ENCODE measurements around the gene TPP1. TPM values are rescaled to one million over a fixed set of nuclear protein-coding genes. Genes with fewer than 3 reads are reported as not detected.
A peak's percentile ranks its signal among the peaks of the same experiment; 100 is the strongest.

The TPP1 gene
- total and polyA plus RNA-seq, 2 of the 13 experiments (the other 11 are each of a cell fraction or from before 2014, with no cell fraction given): 13.9 to 74.6 TPM

DNA sequence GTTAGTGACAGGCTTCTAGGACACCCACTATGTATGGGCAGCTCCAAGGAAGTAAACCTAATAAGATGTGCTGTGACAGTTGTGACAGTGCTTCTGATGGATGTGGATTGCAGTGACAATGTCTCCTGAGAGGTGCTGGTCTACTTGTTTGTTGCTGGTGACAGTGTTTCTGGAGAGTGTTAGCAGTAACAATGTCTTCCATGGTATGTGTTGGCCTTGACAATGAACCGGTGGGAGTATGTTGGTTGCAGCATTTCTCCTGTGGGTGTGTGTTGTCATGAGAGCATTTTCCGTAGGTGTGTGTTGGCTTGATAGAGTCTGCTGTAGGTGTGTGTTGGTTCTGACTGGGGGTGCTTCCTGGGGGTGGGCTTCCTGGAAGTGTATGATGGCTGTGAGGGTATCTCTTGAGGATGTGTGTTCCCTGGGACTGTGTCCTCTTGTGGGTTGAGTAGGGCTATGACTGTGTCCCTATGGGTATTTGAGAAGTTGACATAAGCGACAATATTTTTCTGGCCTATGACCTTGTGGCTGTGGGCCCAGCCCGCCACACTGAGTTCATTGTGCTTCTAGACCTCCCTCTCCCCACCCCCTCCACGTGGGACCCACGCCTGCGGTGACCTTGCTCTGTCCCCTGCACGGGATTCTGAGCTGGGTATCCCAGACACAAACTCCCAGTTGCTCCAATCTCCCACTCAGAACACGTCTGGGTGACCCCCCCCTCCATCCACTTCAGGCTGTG is 35.2 kb upstream of the TPP1 start (continued):
- no peak for TF ChIP-seq ZSCAN25 (CRISPR knock-in tag; IDR thresholded peaks at IDR 0.05)
- no peak for TF ChIP-seq ZNF138 (CRISPR knock-in tag; IDR thresholded peaks at IDR 0.05; ENCODE audit: low read depth)
- no peak for TF ChIP-seq MXD4 (CRISPR knock-in tag; IDR thresholded peaks at IDR 0.05)
- TF ChIP-seq MYNN (CRISPR knock-in tag; IDR thresholded peaks at IDR 0.05; ENCODE audit: low read depth): no peak
- TF ChIP-seq DNMT3B (CRISPR knock-in tag; conservative IDR thresholded peaks at IDR 0.05): no peak
- TF ChIP-seq, protein P1, sequence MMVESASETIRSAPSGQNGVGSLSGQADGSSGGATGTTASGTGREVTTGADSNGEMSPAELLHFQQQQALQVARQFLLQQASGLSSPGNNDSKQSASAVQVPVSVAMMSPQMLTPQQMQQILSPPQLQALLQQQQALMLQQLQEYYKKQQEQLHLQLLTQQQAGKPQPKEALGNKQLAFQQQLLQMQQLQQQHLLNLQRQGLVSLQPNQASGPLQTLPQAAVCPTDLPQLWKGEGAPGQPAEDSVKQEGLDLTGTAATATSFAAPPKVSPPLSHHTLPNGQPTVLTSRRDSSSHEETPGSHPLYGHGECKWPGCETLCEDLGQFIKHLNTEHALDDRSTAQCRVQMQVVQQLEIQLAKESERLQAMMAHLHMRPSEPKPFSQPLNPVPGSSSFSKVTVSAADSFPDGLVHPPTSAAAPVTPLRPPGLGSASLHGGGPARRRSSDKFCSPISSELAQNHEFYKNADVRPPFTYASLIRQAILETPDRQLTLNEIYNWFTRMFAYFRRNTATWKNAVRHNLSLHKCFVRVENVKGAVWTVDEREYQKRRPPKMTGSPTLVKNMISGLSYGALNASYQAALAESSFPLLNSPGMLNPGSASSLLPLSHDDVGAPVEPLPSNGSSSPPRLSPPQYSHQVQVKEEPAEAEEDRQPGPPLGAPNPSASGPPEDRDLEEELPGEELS (CRISPR knock-in tag; IDR thresholded peaks at IDR 0.05): no peak
- TF ChIP-seq, protein P2, sequence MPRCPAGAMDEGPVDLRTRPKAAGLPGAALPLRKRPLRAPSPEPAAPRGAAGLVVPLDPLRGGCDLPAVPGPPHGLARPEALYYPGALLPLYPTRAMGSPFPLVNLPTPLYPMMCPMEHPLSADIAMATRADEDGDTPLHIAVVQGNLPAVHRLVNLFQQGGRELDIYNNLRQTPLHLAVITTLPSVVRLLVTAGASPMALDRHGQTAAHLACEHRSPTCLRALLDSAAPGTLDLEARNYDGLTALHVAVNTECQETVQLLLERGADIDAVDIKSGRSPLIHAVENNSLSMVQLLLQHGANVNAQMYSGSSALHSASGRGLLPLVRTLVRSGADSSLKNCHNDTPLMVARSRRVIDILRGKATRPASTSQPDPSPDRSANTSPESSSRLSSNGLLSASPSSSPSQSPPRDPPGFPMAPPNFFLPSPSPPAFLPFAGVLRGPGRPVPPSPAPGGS (CRISPR knock-in tag; IDR thresholded peaks at IDR 0.05): no peak
- TF ChIP-seq, protein P3, sequence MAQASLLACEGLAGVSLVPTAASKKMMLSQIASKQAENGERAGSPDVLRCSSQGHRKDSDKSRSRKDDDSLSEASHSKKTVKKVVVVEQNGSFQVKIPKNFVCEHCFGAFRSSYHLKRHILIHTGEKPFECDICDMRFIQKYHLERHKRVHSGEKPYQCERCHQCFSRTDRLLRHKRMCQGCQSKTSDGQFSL (CRISPR knock-in tag; IDR thresholded peaks at IDR 0.05): no peak
- TF ChIP-seq SMC3 (IDR thresholded peaks at IDR 0.05; ENCODE audit: low read length): no peak
- TF ChIP-seq, protein P4, sequence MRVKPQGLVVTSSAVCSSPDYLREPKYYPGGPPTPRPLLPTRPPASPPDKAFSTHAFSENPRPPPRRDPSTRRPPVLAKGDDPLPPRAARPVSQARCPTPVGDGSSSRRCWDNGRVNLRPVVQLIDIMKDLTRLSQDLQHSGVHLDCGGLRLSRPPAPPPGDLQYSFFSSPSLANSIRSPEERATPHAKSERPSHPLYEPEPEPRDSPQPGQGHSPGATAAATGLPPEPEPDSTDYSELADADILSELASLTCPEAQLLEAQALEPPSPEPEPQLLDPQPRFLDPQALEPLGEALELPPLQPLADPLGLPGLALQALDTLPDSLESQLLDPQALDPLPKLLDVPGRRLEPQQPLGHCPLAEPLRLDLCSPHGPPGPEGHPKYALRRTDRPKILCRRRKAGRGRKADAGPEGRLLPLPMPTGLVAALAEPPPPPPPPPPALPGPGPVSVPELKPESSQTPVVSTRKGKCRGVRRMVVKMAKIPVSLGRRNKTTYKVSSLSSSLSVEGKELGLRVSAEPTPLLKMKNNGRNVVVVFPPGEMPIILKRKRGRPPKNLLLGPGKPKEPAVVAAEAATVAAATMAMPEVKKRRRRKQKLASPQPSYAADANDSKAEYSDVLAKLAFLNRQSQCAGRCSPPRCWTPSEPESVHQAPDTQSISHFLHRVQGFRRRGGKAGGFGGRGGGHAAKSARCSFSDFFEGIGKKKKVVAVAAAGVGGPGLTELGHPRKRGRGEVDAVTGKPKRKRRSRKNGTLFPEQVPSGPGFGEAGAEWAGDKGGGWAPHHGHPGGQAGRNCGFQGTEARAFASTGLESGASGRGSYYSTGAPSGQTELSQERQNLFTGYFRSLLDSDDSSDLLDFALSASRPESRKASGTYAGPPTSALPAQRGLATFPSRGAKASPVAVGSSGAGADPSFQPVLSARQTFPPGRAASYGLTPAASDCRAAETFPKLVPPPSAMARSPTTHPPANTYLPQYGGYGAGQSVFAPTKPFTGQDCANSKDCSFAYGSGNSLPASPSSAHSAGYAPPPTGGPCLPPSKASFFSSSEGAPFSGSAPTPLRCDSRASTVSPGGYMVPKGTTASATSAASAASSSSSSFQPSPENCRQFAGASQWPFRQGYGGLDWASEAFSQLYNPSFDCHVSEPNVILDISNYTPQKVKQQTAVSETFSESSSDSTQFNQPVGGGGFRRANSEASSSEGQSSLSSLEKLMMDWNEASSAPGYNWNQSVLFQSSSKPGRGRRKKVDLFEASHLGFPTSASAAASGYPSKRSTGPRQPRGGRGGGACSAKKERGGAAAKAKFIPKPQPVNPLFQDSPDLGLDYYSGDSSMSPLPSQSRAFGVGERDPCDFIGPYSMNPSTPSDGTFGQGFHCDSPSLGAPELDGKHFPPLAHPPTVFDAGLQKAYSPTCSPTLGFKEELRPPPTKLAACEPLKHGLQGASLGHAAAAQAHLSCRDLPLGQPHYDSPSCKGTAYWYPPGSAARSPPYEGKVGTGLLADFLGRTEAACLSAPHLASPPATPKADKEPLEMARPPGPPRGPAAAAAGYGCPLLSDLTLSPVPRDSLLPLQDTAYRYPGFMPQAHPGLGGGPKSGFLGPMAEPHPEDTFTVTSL (CRISPR knock-in tag; IDR thresholded peaks at IDR 0.05; ENCODE audit: borderline replicate concordance): no peak
- no peak for TF ChIP-seq ETV5 (CRISPR knock-in tag; IDR thresholded peaks at IDR 0.05; ENCODE audit: borderline replicate concordance)
- no peak for TF ChIP-seq YEATS2 (CRISPR knock-in tag; IDR thresholded peaks at IDR 0.05; ENCODE audit: borderline replicate concordance)
- no peak for TF ChIP-seq MTF2 (CRISPR knock-in tag; IDR thresholded peaks at IDR 0.05; ENCODE audit: borderline replicate concordance)
- TF ChIP-seq ZNF773 (CRISPR knock-in tag; IDR thresholded peaks at IDR 0.05; ENCODE audit: borderline replicate concordance): no peak
- TF ChIP-seq ZIK1 (CRISPR knock-in tag; IDR thresholded peaks at IDR 0.05; ENCODE audit: borderline replicate concordance, low read depth): no peak
- no peak for TF ChIP-seq SMAD9 (CRISPR knock-in tag; IDR thresholded peaks at IDR 0.05)
- no peak for TF ChIP-seq SPEN (CRISPR knock-in tag; IDR thresholded peaks at IDR 0.05; ENCODE audit: low read depth)
- peak; percentile 76 for TF ChIP-seq BCL6 (CRISPR knock-in tag; IDR thresholded peaks at IDR 0.05)
- TF ChIP-seq ZNF563 (CRISPR knock-in tag; IDR thresholded peaks at IDR 0.05): no peak
- TF ChIP-seq ZNF713 (CRISPR knock-in tag; IDR thresholded peaks at IDR 0.05): no peak

Data from HepG2 (cell line).